Panc1 (cell line): ENCODE results near the gene PHF14.

Experiments
- CTCF ChIP-seq: fragments of 450-650 bp; IDR thresholded peaks from 2 replicates; pipeline ENCODE4 v1.5.1; 2017; ENCODE audit warnings: mild to moderate bottlenecking
- REST ChIP-seq, 2 experiments: IDR thresholded peaks; 2 replicates each; pipeline ENCODE4 v1.6.1; 2011 to 2012; ENCODE audit warnings: low read depth in 2 of 2, control low read depth in 1 of 2, low read length in 1 of 2, mild to moderate bottlenecking in 1 of 2, moderate library complexity in 1 of 2; ENCODE audit not compliant: insufficient read depth in 1 of 2
- SIN3A ChIP-seq: IDR thresholded peaks from 2 replicates; pipeline ENCODE4 v1.6.1; 2012; ENCODE audit warnings: low read depth, mild to moderate bottlenecking, low read length, moderate library complexity, borderline replicate concordance; ENCODE audit not compliant: insufficient read depth

- TF ChIP-seq CTCF = no peak
- TF ChIP-seq SIN3A = no peak
- TF ChIP-seq REST (IDR thresholded peaks at IDR 0.05; ENCODE audit: insufficient read depth in 1 of 2, low read depth in 2 of 2, low read length in 1 of 2) = no peak
Measured at GRCh38 chr7:11208883-11209465, 235.3 kb downstream of the PHF14 start.
